Stomach (tissue), 9 donors: ENCODE measurements around the gene NME2. TPM values are rescaled to one million over a fixed set of nuclear protein-coding genes. Genes with fewer than 3 reads are reported as not detected.

Source experiments
- DNase-seq, 2 donors: peaks; one replicate each; pipeline versions ENCODE4 v3.0.0 to v3.0.0-alpha.2; 2013 to 2019
- H3K27ac ChIP-seq, 5 donors: fragments of 200-600 bp in 4 of 5; sonication (generic) in 4 of 5; one replicate each; pipeline ENCODE4 v1.5.1; 2013 to 2019; ENCODE audit warnings: mild to moderate bottlenecking in 1 of 5, moderate library complexity in 1 of 5
- H3K27me3 ChIP-seq, 3 donors: fragments of 200-600 bp; sonication (generic); one replicate each; pipeline ENCODE4 v1.5.1; 2017 to 2019; ENCODE audit warnings: mixed run types in 1 of 3
- H3K36me3 ChIP-seq, 4 donors: fragments of 200-600 bp; sonication (generic); 1 replicate in 3 of 4; 2 replicates in 1 of 4; pipeline ENCODE4 v1.5.1; 2016 to 2019
- H3K4me1 ChIP-seq, 4 donors: fragments of 200-600 bp; sonication (generic); one replicate each; pipeline ENCODE4 v1.5.1; 2016 to 2019
- H3K4me3 ChIP-seq, 4 donors: fragments of 200-600 bp; sonication (generic) in 3 of 4; one replicate each; pipeline ENCODE4 v1.5.1; 2016 to 2019; ENCODE audit warnings: mild to moderate bottlenecking in 1 of 4
- H3K9me3 ChIP-seq, 4 donors: fragments of 200-600 bp; sonication (generic); one replicate each; pipeline ENCODE4 v1.5.1; 2016 to 2019
- EP300 ChIP-seq: sonication (generic); formaldehyde crosslinking; IDR thresholded peaks from one replicate; pipeline ENCODE4 v1.6.1; 2017; ENCODE audit warnings: antibody characterized with exemption
- POLR2A ChIP-seq, 4 donors: fragments of 450-650 bp; IDR thresholded peaks; one replicate each; pipeline ENCODE4 v1.6.1; 2016; ENCODE audit warnings: antibody characterized with exemption in 4 of 4, control low read depth in 2 of 4, mild to moderate bottlenecking in 1 of 4, moderate library complexity in 1 of 4
- POLR2AphosphoS5 ChIP-seq, 3 donors: sonication (generic); formaldehyde crosslinking; IDR thresholded peaks; one replicate each; pipeline ENCODE4 v1.6.1; 2016; ENCODE audit warnings: antibody characterized with exemption in 3 of 3
- WGBS, 5 donors: extraction: QIAGEN DNeasy Blood & Tissue Kit in 3 of 5; methylation state at CpG; one replicate each; pipeline versions ENCODE4 v1.1.5 to v1.1.7; 2013 to 2018; 5-methylcytosine and 5-hydroxymethylcytosine counted together
- intact Hi-C: fragments of 100-400 bp; cut with DNase I; formaldehyde crosslinking; loops from one replicate; pipeline ENCODE4 v1.15.1; 2023; ENCODE audit warnings: low total_unique reads
- polyA plus RNA-seq, 3 donors: library from polyadenylated mRNA; stranded (reverse); fragments of 200-250 nt; gene quantifications; one replicate each; pipeline ENCODE4 v1.2.3, GENCODE V29; 2013
- total RNA-seq, 5 donors: library from RNA; depleted of rRNA; stranded (reverse); fragments of >200 nt; gene quantifications; one replicate each; pipeline versions ENCODE4 v1.1.0 to v1.2.3, GENCODE V29; 2014 to 2016
- TF ChIP-seq, protein P1 (sequence below), 7 experiments: fragments of 450-650 bp in 4 of 7; fragments of 200-600 bp in 3 of 7; sonication (generic) in 3 of 7; IDR thresholded peaks; one replicate each; pipeline ENCODE4 v1.5.1; 2016 to 2019; ENCODE audit warnings: antibody characterized with exemption in 7 of 7, control low read depth in 2 of 7, mild to moderate bottlenecking in 1 of 7
- donor health status: healthy with polysubstance abuse.
- donor health status: Bipolar disorder and iron deficiency.
- donor health status: healthy.

The NME2 gene
- total and polyA plus RNA-seq, 8 donors, result 127 to 877 (median 305) TPM

DNA sequence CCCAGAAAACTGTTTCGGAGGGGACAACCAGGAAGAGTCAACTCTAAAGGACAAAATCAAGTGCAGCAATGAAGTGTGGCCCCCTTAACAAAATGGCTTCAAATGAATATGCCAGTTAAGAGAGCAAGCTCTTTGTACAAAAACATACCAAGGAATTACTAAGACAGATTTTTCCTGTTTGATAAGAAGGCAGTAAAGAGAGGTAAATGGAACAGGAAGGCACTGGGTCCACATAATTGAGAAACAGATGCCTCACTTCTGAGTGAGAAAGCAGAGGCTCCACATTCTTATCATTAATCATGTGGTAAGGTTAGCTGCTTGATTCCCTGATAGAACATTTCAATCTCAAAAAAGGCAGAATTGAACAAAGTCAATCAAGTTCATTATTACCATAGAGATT is 48.7 kb downstream of the NME2 start:
- intact Hi-C loops, result no loop called here
- no peak for TF ChIP-seq POLR2A (IDR thresholded peaks at IDR 0.05)
- TF ChIP-seq POLR2AphosphoS5 (IDR thresholded peaks at IDR 0.05), result no peak
- no peak for TF ChIP-seq EP300
- TF ChIP-seq, protein P1, sequence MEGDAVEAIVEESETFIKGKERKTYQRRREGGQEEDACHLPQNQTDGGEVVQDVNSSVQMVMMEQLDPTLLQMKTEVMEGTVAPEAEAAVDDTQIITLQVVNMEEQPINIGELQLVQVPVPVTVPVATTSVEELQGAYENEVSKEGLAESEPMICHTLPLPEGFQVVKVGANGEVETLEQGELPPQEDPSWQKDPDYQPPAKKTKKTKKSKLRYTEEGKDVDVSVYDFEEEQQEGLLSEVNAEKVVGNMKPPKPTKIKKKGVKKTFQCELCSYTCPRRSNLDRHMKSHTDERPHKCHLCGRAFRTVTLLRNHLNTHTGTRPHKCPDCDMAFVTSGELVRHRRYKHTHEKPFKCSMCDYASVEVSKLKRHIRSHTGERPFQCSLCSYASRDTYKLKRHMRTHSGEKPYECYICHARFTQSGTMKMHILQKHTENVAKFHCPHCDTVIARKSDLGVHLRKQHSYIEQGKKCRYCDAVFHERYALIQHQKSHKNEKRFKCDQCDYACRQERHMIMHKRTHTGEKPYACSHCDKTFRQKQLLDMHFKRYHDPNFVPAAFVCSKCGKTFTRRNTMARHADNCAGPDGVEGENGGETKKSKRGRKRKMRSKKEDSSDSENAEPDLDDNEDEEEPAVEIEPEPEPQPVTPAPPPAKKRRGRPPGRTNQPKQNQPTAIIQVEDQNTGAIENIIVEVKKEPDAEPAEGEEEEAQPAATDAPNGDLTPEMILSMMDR (IDR thresholded peaks at IDR 0.05), result no peak
- no peaks in the 10 kb centered on the region for H3K9me3 ChIP-seq
- H3K36me3 ChIP-seq, result peaks cover 17 to 100% (median 99%) of the 10 kb centered on the region in 4 donors
- H3K4me3 ChIP-seq, result no peak overlapping the region
- 96 to 100% (median 98%) methylated on average over 1 of the region's 1 CpG for WGBS, 5 donors
- no peak overlapping the region for H3K27ac ChIP-seq
- DNase-seq, result no peak
- H3K4me1 ChIP-seq, result no peaks in the 10 kb centered on the region
- H3K27me3 ChIP-seq, result no peaks in the 10 kb centered on the region

DNA sequence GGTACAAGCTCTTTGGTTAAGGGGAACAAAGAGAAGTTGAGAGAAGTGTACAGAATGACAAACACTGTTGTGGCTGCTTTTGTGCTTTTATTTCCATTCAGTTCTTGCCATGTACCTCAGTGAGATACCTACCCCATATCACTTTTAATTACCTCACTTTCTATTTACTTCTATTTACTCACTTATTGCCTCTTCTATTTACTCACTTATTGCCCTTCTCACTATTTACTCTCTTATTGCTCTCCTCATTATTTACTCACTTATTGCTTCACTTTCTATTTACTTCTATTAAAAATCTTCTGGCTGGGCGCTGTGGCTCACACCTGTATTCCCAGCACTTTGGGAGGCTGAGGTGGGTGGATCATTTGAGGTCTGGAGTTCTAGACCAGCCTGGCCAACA is 51.7 kb downstream of the NME2 start:
- Histone ChIP-seq H3K4me3 (no peak overlapping the region), H3K9me3 (no peaks in the 10 kb centered on the region), H3K27ac (peak overlapping the region in 1 of 5 donors; percentile 22), H3K27me3 (no peaks in the 10 kb centered on the region), H3K4me1 (peaks cover 0 to 19% (median 0%) of the 10 kb centered on the region in 4 donors), H3K36me3 (peaks cover 12 to 99% (median 98%) of the 10 kb centered on the region in 4 donors)
- DNase-seq, result no peak
- intact Hi-C loops, result no loop called here
- no peak for TF ChIP-seq EP300
- WGBS, 5 donors, result 60 to 97% (median 75%) methylated on average over 1 of the region's 1 CpG

DNA sequence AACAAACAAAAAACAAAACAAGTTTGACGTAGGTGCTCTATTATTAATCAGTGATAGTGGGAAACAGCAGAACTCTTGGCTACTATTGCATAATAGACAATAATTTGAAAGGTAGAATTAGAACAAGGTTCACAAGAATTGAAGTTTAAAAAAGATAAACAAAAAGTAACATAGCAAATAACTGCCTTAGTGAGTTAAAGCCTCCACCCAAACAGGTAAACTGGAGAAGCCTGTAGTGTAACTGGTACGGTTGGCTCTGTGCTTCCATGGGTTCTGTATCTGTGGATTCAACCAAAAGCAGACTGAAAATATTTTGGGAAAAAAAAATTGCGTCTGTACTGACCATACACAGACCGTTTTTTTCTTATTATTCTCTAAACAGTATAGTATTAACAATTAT is 55.1 kb downstream of the NME2 start:
- Histone ChIP-seq H3K4me1 (peaks cover 11 to 47% (median 14%) of the 10 kb centered on the region in 4 donors), H3K4me3 (no peak overlapping the region), H3K36me3 (peaks cover 12 to 80% (median 76%) of the 10 kb centered on the region in 4 donors), H3K27me3 (no peaks in the 10 kb centered on the region), H3K9me3 (no peaks in the 10 kb centered on the region), H3K27ac (no peak overlapping the region)
- TF ChIP-seq, protein P1 (IDR thresholded peaks at IDR 0.05), result no peak
- TF ChIP-seq POLR2AphosphoS5 (IDR thresholded peaks at IDR 0.05) (no peak), POLR2A (IDR thresholded peaks at IDR 0.05) (no peak), EP300 (no peak)
- DNase-seq, result no peak
- intact Hi-C loops, result no loop called here
- WGBS, 5 donors, result 67 to 81% (median 71%) methylated on average over 4 of the region's 4 CpGs

Other genes with a start within 250 kb of the NME2 start
- 100 to 1,000 TPM in 2 of 5 donors, 10 to 100 TPM in 3; 52.7 to 209 (median 63.1) TPM for gene SPAG9, start 45.5 kb upstream of the NME2 start, total RNA-seq
- 10 to 100 TPM; 10.2 to 13.6 (median 11.9) TPM for gene SPAG9, start 45.5 kb upstream of the NME2 start, polyA plus RNA-seq
- 10 to 100 TPM in 2 of 5 donors, 1 to 10 TPM in 2, not detected in 1; 2.2 to 44.1 (median 18.0) TPM for gene NME1, start 12.9 kb upstream of the NME2 start, total RNA-seq
- gene NME1, start 12.9 kb upstream of the NME2 start, polyA plus RNA-seq, result 100 to 1,000 TPM in 2 of 3 donors, 10 to 100 TPM in 1; 52.4 to 135 (median 126) TPM
- gene MBTD1, start 93.6 kb downstream of the NME2 start, total RNA-seq, result 10 to 100 TPM in 4 of 5 donors, 1 to 10 TPM in 1; 5.8 to 56.7 (median 34.8) TPM
- gene MBTD1, start 93.6 kb downstream of the NME2 start, polyA plus RNA-seq, result 1 to 10 TPM; 4.4 to 7.6 (median 5.4) TPM
- 10 to 100 TPM in 4 of 5 donors, 1 to 10 TPM in 1; 3.6 to 38.9 (median 19.4) TPM for gene UTP18, start 94.1 kb downstream of the NME2 start, total RNA-seq
- 10 to 100 TPM; 18.0 to 37.1 (median 20.8) TPM for gene UTP18, start 94.1 kb downstream of the NME2 start, polyA plus RNA-seq